ENCODE measurements around the gene EPB41L2. TPM values are rescaled to one million over a fixed set of nuclear protein-coding genes. Genes with fewer than 3 reads are reported as not detected.

Gene EPB41L2
- total RNA-seq, 2 experiments from 2014 or later = 9.5 to 12.3 TPM

DNA sequence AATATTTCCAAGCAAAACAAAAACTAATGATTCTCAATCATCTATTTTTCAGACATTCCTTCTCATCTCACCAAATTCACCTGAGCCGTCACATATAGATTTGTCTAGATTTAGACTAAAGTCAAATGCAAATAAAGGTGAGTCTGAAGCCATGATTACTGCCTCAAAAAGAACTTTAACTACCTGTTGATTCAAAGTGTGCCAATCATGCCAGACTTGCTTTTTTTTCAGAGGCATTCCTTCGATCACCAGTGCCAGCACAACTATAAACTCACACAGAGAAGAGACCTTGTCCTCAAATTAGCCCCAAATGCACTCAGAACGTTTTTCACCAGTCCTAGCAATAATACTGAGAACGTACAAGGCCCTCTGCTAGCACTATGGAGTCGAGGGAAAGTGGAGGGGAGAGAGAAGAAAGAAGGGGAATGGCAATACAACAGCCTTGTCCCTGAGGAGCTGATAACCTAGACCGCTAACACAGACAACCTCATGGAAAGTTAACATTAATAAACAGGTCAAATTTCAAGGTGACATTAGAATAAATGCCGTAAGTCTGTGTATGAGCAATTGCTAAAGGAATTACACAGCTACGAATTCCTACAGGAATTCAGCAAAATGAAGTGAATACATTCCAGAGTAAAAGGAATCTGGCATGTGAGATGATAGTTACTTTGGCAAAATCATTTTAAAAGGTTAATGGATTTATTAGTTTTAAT lies 60.9 kb downstream of the EPB41L2 start:
- Histone ChIP-seq H3K9me3 (ENCODE audit: control insufficient read depth in 1 of 2, insufficient read depth in 1 of 2, low read length in 2 of 2) (peaks cover 6% of the 10 kb centered on the region in 2 experiments), H3K27ac (ENCODE audit: low read depth in 1 of 2, low read length in 2 of 2) (no peak overlapping the region), H3K4me1 (ENCODE audit: insufficient read depth, low read length) (no peaks in the 10 kb centered on the region), H3K4me3 (ENCODE audit: low read length) (no peak overlapping the region), H3K36me3 (ENCODE audit: insufficient read depth, low read length) (no peaks in the 10 kb centered on the region), H3K27me3 (ENCODE audit: control insufficient read depth in 1 of 2, insufficient read depth in 2 of 2, low read length in 2 of 2) (no peaks in the 10 kb centered on the region)
- TF ChIP-seq, protein P1, sequence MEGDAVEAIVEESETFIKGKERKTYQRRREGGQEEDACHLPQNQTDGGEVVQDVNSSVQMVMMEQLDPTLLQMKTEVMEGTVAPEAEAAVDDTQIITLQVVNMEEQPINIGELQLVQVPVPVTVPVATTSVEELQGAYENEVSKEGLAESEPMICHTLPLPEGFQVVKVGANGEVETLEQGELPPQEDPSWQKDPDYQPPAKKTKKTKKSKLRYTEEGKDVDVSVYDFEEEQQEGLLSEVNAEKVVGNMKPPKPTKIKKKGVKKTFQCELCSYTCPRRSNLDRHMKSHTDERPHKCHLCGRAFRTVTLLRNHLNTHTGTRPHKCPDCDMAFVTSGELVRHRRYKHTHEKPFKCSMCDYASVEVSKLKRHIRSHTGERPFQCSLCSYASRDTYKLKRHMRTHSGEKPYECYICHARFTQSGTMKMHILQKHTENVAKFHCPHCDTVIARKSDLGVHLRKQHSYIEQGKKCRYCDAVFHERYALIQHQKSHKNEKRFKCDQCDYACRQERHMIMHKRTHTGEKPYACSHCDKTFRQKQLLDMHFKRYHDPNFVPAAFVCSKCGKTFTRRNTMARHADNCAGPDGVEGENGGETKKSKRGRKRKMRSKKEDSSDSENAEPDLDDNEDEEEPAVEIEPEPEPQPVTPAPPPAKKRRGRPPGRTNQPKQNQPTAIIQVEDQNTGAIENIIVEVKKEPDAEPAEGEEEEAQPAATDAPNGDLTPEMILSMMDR (IDR thresholded peaks at IDR 0.05) = no peak
- no peak overlapping the region for H3K4me3 Mint-ChIP-seq
- CTCF ChIA-PET = no interaction called here
- intact Hi-C loops (cut with DNase I, micrococcal nuclease) = no loop called here
- H3K27me3 Mint-ChIP-seq = no peaks in the 10 kb centered on the region
- DNase-seq = no peak
- H3K27ac Mint-ChIP-seq = no peak overlapping the region
- peaks cover 7% of the 10 kb centered on the region for H3K36me3 Mint-ChIP-seq (ENCODE audit: low read depth)
- H3K9me3 Mint-ChIP-seq = peaks cover 4% of the 10 kb centered on the region
- POLR2A ChIA-PET = no interaction called here
- ATAC-seq (ENCODE audit: poor library complexity) = no peak
- no peaks in the 10 kb centered on the region for H3K4me1 Mint-ChIP-seq (ENCODE audit: low read depth)

GRCh38 chr6:131001111-131001736 lies 61.8 kb downstream of the EPB41L2 start:
- H3K27me3 Mint-ChIP-seq = no peaks in the 10 kb centered on the region
- ChIA-PET CTCF (no interaction called here), POLR2A (no interaction called here)
- Histone ChIP-seq H3K27me3 (ENCODE audit: control insufficient read depth in 1 of 2, insufficient read depth in 2 of 2, low read length in 2 of 2) (no peaks in the 10 kb centered on the region), H3K4me1 (ENCODE audit: insufficient read depth, low read length) (no peaks in the 10 kb centered on the region), H3K9me3 (ENCODE audit: control insufficient read depth in 1 of 2, insufficient read depth in 1 of 2, low read length in 2 of 2) (peaks cover 0 to under 1% of the 10 kb centered on the region in 2 experiments), H3K4me3 (ENCODE audit: low read length) (no peak overlapping the region), H3K36me3 (ENCODE audit: insufficient read depth, low read length) (no peaks in the 10 kb centered on the region), H3K27ac (ENCODE audit: low read depth in 1 of 2, low read length in 2 of 2) (no peak overlapping the region)
- intact Hi-C loops (cut with DNase I, micrococcal nuclease) = no loop called here
- H3K27ac Mint-ChIP-seq = no peak overlapping the region
- DNase-seq (no peak), ATAC-seq (ENCODE audit: poor library complexity) (no peak)
- H3K4me3 Mint-ChIP-seq = no peak overlapping the region
- no peaks in the 10 kb centered on the region for H3K9me3 Mint-ChIP-seq
- H3K36me3 Mint-ChIP-seq (ENCODE audit: low read depth) = no peaks in the 10 kb centered on the region
- no peaks in the 10 kb centered on the region for H3K4me1 Mint-ChIP-seq (ENCODE audit: low read depth)
- TF ChIP-seq, protein P1 (IDR thresholded peaks at IDR 0.05) = no peak

- no peaks in the 10 kb centered on the region for H3K4me1 Mint-ChIP-seq (ENCODE audit: low read depth)
- no peak for DNase-seq
- Histone ChIP-seq H3K9me3 (ENCODE audit: control insufficient read depth in 1 of 2, insufficient read depth in 1 of 2, low read length in 2 of 2) (no peaks in the 10 kb centered on the region), H3K27ac (ENCODE audit: low read depth in 1 of 2, low read length in 2 of 2) (no peak overlapping the region), H3K4me1 (ENCODE audit: insufficient read depth, low read length) (no peaks in the 10 kb centered on the region), H3K4me3 (ENCODE audit: low read length) (no peak overlapping the region), H3K36me3 (ENCODE audit: insufficient read depth, low read length) (no peaks in the 10 kb centered on the region), H3K27me3 (ENCODE audit: control insufficient read depth in 1 of 2, insufficient read depth in 2 of 2, low read length in 2 of 2) (no peaks in the 10 kb centered on the region)
- H3K9me3 Mint-ChIP-seq = no peaks in the 10 kb centered on the region
- H3K36me3 Mint-ChIP-seq (ENCODE audit: low read depth) = no peaks in the 10 kb centered on the region
- intact Hi-C loops (cut with DNase I, micrococcal nuclease) = no loop called here
- no peak overlapping the region for H3K4me3 Mint-ChIP-seq
- H3K27me3 Mint-ChIP-seq = no peaks in the 10 kb centered on the region
- no peak overlapping the region for H3K27ac Mint-ChIP-seq
- ChIA-PET POLR2A (no interaction called here), CTCF (no interaction called here)
- ATAC-seq (ENCODE audit: poor library complexity) = no peak
- TF ChIP-seq, protein P1 (IDR thresholded peaks at IDR 0.05) = no peak
These were observed 62.5 kb downstream of the EPB41L2 start for GRCh38 chr6:131000544-131000943.

Measured in CD4-positive, alpha-beta T cell (primary cell).